ENCODE measurements around the gene CHL1.

The CHL1 gene

GRCh38 chr3:335240-335639, 138.7 kb downstream of the CHL1 start:
- no peak overlapping the region for H3K9ac ChIP-seq (ENCODE audit: low read length)
- no peaks in the 10 kb centered on the region for H3F3A ChIP-seq (ENCODE audit: insufficient read depth, low read length)
- no peaks in the 10 kb centered on the region for H3K36me3 ChIP-seq (replicated peaks; ENCODE audit: insufficient read depth, low read length)
- H3K9me2 ChIP-seq (replicated peaks; ENCODE audit: insufficient read depth, low read length) = no peaks in the 10 kb centered on the region
- H3K4me1 ChIP-seq (ENCODE audit: low read length) = no peaks in the 10 kb centered on the region
- H2AFZ ChIP-seq (ENCODE audit: low read length) = no peak overlapping the region
- H3K79me2 ChIP-seq (ENCODE audit: low read length) = no peaks in the 10 kb centered on the region
- no peak overlapping the region for H3K4me3 ChIP-seq (ENCODE audit: low read length)
- TF ChIP-seq EZH2 (optimal IDR thresholded peaks at IDR 0.05; ENCODE audit: low read depth, low read length) = no peak
- no peak overlapping the region for H3K4me2 ChIP-seq (ENCODE audit: low read depth, low read length)
- DNase-seq = no peak
- H3K27ac ChIP-seq (ENCODE audit: low read length) = no peak overlapping the region
- no peaks in the 10 kb centered on the region for H3K9me3 ChIP-seq (replicated peaks; ENCODE audit: insufficient read depth, low read length)
- no peaks in the 10 kb centered on the region for H3K27me3 ChIP-seq (replicated peaks; ENCODE audit: insufficient read depth, low read length)
- no peaks in the 10 kb centered on the region for H4K20me1 ChIP-seq (ENCODE audit: insufficient read depth, low read length)

DNA sequence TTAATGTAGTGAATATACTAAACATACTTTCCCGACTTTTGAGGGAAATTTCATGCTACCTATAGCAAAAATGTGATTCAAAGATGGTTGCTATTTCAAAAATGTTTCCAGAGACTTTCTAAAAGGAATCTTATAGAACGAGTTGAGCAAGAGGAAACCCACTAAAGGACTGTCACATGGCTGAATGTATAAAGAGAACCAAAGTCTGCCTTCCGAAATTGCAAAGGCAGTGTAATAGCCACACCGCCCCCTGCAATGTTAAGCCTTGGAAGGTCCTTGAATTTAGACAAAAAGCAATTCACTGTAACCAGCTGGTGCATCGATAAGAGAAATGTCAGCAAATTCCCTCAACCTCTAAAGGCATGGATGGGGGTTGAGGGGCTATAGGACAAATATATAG, 142.8 kb downstream of the CHL1 start:
- H2AFZ ChIP-seq (ENCODE audit: low read length) = no peak overlapping the region
- H3K4me2 ChIP-seq (ENCODE audit: low read depth, low read length) = no peak overlapping the region
- no peaks in the 10 kb centered on the region for H3F3A ChIP-seq (ENCODE audit: insufficient read depth, low read length)
- H3K9me3 ChIP-seq (replicated peaks; ENCODE audit: insufficient read depth, low read length) = no peaks in the 10 kb centered on the region
- H3K4me3 ChIP-seq (ENCODE audit: low read length) = no peak overlapping the region
- no peak overlapping the region for H3K9ac ChIP-seq (ENCODE audit: low read length)
- no peaks in the 10 kb centered on the region for H3K9me2 ChIP-seq (replicated peaks; ENCODE audit: insufficient read depth, low read length)
- no peak for DNase-seq
- H3K79me2 ChIP-seq (ENCODE audit: low read length) = no peaks in the 10 kb centered on the region
- H3K27me3 ChIP-seq (replicated peaks; ENCODE audit: insufficient read depth, low read length) = no peaks in the 10 kb centered on the region
- no peaks in the 10 kb centered on the region for H3K36me3 ChIP-seq (replicated peaks; ENCODE audit: insufficient read depth, low read length)
- no peak for TF ChIP-seq CTCF (IDR thresholded peaks at IDR 0.05; ENCODE audit: low read length)
- TF ChIP-seq EZH2 (optimal IDR thresholded peaks at IDR 0.05; ENCODE audit: low read depth, low read length) = no peak
- TF ChIP-seq EZH2phosphoT487 (IDR thresholded peaks at IDR 0.05; ENCODE audit: low read length) = no peak
- no peak overlapping the region for H3K27ac ChIP-seq (ENCODE audit: low read length)
- H3K4me1 ChIP-seq (ENCODE audit: low read length) = no peaks in the 10 kb centered on the region
- H4K20me1 ChIP-seq (ENCODE audit: insufficient read depth, low read length) = no peaks in the 10 kb centered on the region

- no peaks in the 10 kb centered on the region for H4K20me1 ChIP-seq (ENCODE audit: insufficient read depth, low read length)
- H3K36me3 ChIP-seq (replicated peaks; ENCODE audit: insufficient read depth, low read length) = no peaks in the 10 kb centered on the region
- no peaks in the 10 kb centered on the region for H3K79me2 ChIP-seq (ENCODE audit: low read length)
- TF ChIP-seq EZH2phosphoT487 (IDR thresholded peaks at IDR 0.05; ENCODE audit: low read length) (no peak), CTCF (IDR thresholded peaks at IDR 0.05; ENCODE audit: low read length) (no peak), EZH2 (optimal IDR thresholded peaks at IDR 0.05; ENCODE audit: low read depth, low read length) (no peak)
- H3K9ac ChIP-seq (ENCODE audit: low read length) = no peak overlapping the region
- no peak overlapping the region for H2AFZ ChIP-seq (ENCODE audit: low read length)
- H3K9me3 ChIP-seq (replicated peaks; ENCODE audit: insufficient read depth, low read length) = no peaks in the 10 kb centered on the region
- no peaks in the 10 kb centered on the region for H3F3A ChIP-seq (ENCODE audit: insufficient read depth, low read length)
- no peaks in the 10 kb centered on the region for H3K4me1 ChIP-seq (ENCODE audit: low read length)
- DNase-seq = no peak
- no peak overlapping the region for H3K4me2 ChIP-seq (ENCODE audit: low read depth, low read length)
- H3K9me2 ChIP-seq (replicated peaks; ENCODE audit: insufficient read depth, low read length) = no peaks in the 10 kb centered on the region
- H3K27ac ChIP-seq (ENCODE audit: low read length) = no peak overlapping the region
- H3K4me3 ChIP-seq (ENCODE audit: low read length) = no peak overlapping the region
- H3K27me3 ChIP-seq (replicated peaks; ENCODE audit: insufficient read depth, low read length) = no peaks in the 10 kb centered on the region
Measured at GRCh38 chr3:341998-342397, 145.4 kb downstream of the CHL1 start.

DNA sequence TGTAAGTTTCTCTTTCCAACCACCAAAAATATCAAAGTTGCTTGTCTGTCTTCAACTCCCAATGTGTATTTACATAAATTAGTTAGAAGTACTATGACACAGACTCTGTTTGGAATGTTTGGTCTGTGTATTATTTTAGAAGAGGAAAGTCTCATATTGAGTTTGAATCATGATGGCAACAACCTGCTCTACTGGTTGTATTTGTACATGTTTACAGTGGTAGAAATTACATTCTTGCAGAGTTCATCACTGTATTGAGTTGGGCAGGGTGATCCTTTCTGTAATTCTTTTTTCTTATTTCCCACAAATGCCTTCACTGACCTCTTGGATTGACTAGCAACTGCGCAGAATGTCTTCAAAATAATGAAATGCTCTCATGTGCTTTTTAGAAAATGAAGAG, 149.6 kb downstream of the CHL1 start:
- Histone ChIP-seq H3K9ac (ENCODE audit: low read length) (no peak overlapping the region), H3K79me2 (ENCODE audit: low read length) (no peaks in the 10 kb centered on the region), H3F3A (ENCODE audit: insufficient read depth, low read length) (no peaks in the 10 kb centered on the region), H4K20me1 (ENCODE audit: insufficient read depth, low read length) (no peaks in the 10 kb centered on the region), H3K27me3 (replicated peaks; ENCODE audit: insufficient read depth, low read length) (no peaks in the 10 kb centered on the region), H3K9me2 (replicated peaks; ENCODE audit: insufficient read depth, low read length) (no peaks in the 10 kb centered on the region), H3K36me3 (replicated peaks; ENCODE audit: insufficient read depth, low read length) (no peaks in the 10 kb centered on the region), H3K4me1 (ENCODE audit: low read length) (no peaks in the 10 kb centered on the region), H2AFZ (ENCODE audit: low read length) (no peak overlapping the region), H3K4me3 (ENCODE audit: low read length) (no peak overlapping the region), H3K4me2 (ENCODE audit: low read depth, low read length) (no peak overlapping the region), H3K27ac (ENCODE audit: low read length) (no peak overlapping the region), H3K9me3 (replicated peaks; ENCODE audit: insufficient read depth, low read length) (no peaks in the 10 kb centered on the region)
- no peak for DNase-seq
- no peak for TF ChIP-seq EZH2 (optimal IDR thresholded peaks at IDR 0.05; ENCODE audit: low read depth, low read length)
- TF ChIP-seq CTCF (IDR thresholded peaks at IDR 0.05; ENCODE audit: low read length) = no peak
- TF ChIP-seq EZH2phosphoT487 (IDR thresholded peaks at IDR 0.05; ENCODE audit: low read length) = no peak

Data from MM.1S (cell line).